PC-3 (cell line): ENCODE measurements around the gene CCNC. TPM values are rescaled to one million over a fixed set of nuclear protein-coding genes. Genes with fewer than 3 reads are reported as not detected.
A peak's percentile ranks its signal among the peaks of the same experiment; 100 is the strongest.

Source experiments
- ATAC-seq: fragments of 200-7000 bp; cut with Tn5 transposase; 2 replicates; pipeline ENCODE4 v1.9.1; 2020; ENCODE audit warnings: mild to moderate bottlenecking, moderate library complexity
- BruUV-seq: library from RNA; stranded (reverse); fragments of 400-500 nt; replicated peaks from 2 replicates; lab custom pipeline; 2021; lab: Mats Ljungman, UMichigan
- CTCF ChIA-PET: fragments of 300-600 bp; sonication (Branson Sonifier 250); formaldehyde crosslinking; loops from one replicate; lab custom pipeline; 2022; ENCODE audit warnings: antibody characterized with exemption; lab: Charles Lee
- POLR2A ChIA-PET: fragments of 300-600 bp; sonication (Branson Sonifier 250); formaldehyde crosslinking; loops from one replicate; lab custom pipeline; 2022; ENCODE audit warnings: antibody characterized with exemption; ENCODE audit not compliant: unreplicated experiment; lab: Charles Lee
- DNase-seq: peaks from one replicate; pipeline ENCODE4 v3.0.0-alpha.2; 2015
- H2AFZ ChIP-seq: fragments of 300-600 bp; sonication (generic); 2 replicates; pipeline ENCODE4 v1.6.0; 2016; ENCODE audit warnings: antibody characterized with exemption, low read length
- H3F3A ChIP-seq: fragments of 300-600 bp; sonication (generic); one replicate; pipeline ENCODE4 v1.6.0; 2017; ENCODE audit warnings: antibody characterized with exemption, low read length, control low read depth, mild to moderate bottlenecking; ENCODE audit not compliant: unreplicated experiment
- H3K27ac ChIP-seq: fragments of 300-600 bp; sonication (generic); 2 replicates; pipeline ENCODE4 v1.5.1; 2016; ENCODE audit warnings: mild to moderate bottlenecking, low read length
- H3K27me3 ChIP-seq: fragments of 300-600 bp; sonication (generic); 2 replicates; pipeline ENCODE4 v1.6.1; 2016; ENCODE audit warnings: low read length, mixed read lengths
- H3K36me3 ChIP-seq: fragments of 300-600 bp; sonication (generic); 2 replicates; pipeline ENCODE4 v1.6.1; 2016; ENCODE audit warnings: low read depth, mixed run types, low read length, mixed read lengths
- H3K4me1 ChIP-seq: fragments of 300-600 bp; sonication (generic); 2 replicates; pipeline ENCODE4 v1.5.1; 2016; ENCODE audit warnings: low read length; ENCODE audit not compliant: insufficient read depth
- H3K4me2 ChIP-seq: fragments of 300-600 bp; sonication (generic); 2 replicates; pipeline ENCODE4 v1.6.0; 2016; ENCODE audit warnings: low read length
- H3K4me3 ChIP-seq: fragments of 300-600 bp; sonication (generic); 2 replicates; pipeline ENCODE4 v1.5.1; 2016; ENCODE audit warnings: mild to moderate bottlenecking, low read length, mixed read lengths
- H3K79me2 ChIP-seq: fragments of 300-600 bp; sonication (generic); 2 replicates; pipeline ENCODE4 v1.6.1; 2017; ENCODE audit warnings: low read length, mixed read lengths
- H3K9ac ChIP-seq: fragments of 300-600 bp; sonication (generic); 2 replicates; pipeline ENCODE4 v1.6.0; 2016; ENCODE audit warnings: mild to moderate bottlenecking, low read length
- H3K9me2 ChIP-seq: fragments of 300-600 bp; sonication (generic); replicated peaks from 2 replicates; pipeline ENCODE4 v1.6.1; 2016; ENCODE audit warnings: mixed run types, low read length, mixed read lengths
- H3K9me3 ChIP-seq: fragments of 300-600 bp; sonication (generic); 2 replicates; pipeline ENCODE4 v1.6.1; 2016; ENCODE audit warnings: low read length, mixed read lengths
- H4K20me1 ChIP-seq: fragments of 300-600 bp; sonication (generic); 2 replicates; pipeline ENCODE4 v1.6.1; 2016; ENCODE audit warnings: low read length, mixed read lengths
- EZH2 ChIP-seq: fragments of 300-600 bp; sonication (generic); IDR thresholded peaks from one replicate; pipeline ENCODE4 v1.6.1; 2017; ENCODE audit warnings: antibody characterized with exemption, mild to moderate bottlenecking, low read length; ENCODE audit not compliant: unreplicated experiment
- EZH2phosphoT487 ChIP-seq: fragments of 300-600 bp; sonication (generic); IDR thresholded peaks from 2 replicates; pipeline ENCODE4 v1.6.1; 2018; ENCODE audit warnings: mild to moderate bottlenecking, antibody characterized with exemption, low read length, borderline replicate concordance
- intact Hi-C: fragments of 100-400 bp; cut with micrococcal nuclease; formaldehyde crosslinking; loops from 2 replicates; pipeline ENCODE4 v1.9.0; 2023
- total RNA-seq: library from RNA; depleted of rRNA; stranded (reverse); fragments of >200 nt; gene quantifications from 2 replicates; pipeline ENCODE4 v1.2.3, GENCODE V29; 2014
- TF ChIP-seq, protein P1 (sequence below): fragments of 300-600 bp; sonication (generic); conservative IDR thresholded peaks from 2 replicates; pipeline ENCODE4 v1.5.1; 2017; ENCODE audit warnings: antibody characterized with exemption, low read depth, mild to moderate bottlenecking, low read length

Gene CCNC
- total RNA-seq, 1 experiment from 2014 or later: 69.3 TPM

DNA sequence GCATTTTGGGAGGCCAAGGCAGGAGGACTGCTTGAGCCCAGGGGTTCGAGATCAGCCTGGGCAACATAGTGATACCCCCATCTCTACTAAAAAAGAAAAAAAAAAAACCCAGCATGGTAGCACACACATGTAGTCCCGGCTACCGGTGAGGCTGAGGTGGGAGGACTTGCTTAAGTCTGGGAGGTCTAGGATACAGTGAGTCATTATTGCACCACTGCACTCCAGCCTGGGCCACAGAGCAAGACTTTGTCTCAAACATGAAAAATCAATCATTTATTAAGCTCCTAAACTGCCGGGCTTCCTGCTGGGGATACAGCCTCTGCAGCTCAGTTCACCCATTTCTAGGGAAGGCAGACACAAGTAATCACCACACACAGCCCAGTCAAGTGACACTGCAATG lies 45.9 kb downstream of the CCNC start:
- ATAC-seq: no peak
- Histone ChIP-seq H3K4me1 (peaks cover 8% of the 10 kb centered on the region; the same call in 1 of the 2 replicates), H3K79me2 (peaks cover 11% of the 10 kb centered on the region), H3K36me3 (no peaks in the 10 kb centered on the region), H4K20me1 (no peaks in the 10 kb centered on the region), H3K27me3 (no peaks in the 10 kb centered on the region), H3K9me3 (no peaks in the 10 kb centered on the region), H3K4me3 (no peak overlapping the region), H3K9ac (no peak overlapping the region), H3K27ac (no peak overlapping the region), H3K9me2 (no peaks in the 10 kb centered on the region), H3F3A (no peaks in the 10 kb centered on the region), H2AFZ (no peak overlapping the region), H3K4me2 (peak overlapping the region; percentile 84; the same call in 1 of the 2 replicates)
- no peak for DNase-seq
- no TSS peak for BruUV-seq
- ChIA-PET CTCF (no interaction called here), POLR2A (no interaction called here)
- intact Hi-C loops: loop anchor here (5.0 kb wide), 2 partner anchors 45 to 95 kb away; partner anchors contain the start of genes CCNC and PNISR
- no peak for TF ChIP-seq EZH2phosphoT487
- TF ChIP-seq, protein P1, sequence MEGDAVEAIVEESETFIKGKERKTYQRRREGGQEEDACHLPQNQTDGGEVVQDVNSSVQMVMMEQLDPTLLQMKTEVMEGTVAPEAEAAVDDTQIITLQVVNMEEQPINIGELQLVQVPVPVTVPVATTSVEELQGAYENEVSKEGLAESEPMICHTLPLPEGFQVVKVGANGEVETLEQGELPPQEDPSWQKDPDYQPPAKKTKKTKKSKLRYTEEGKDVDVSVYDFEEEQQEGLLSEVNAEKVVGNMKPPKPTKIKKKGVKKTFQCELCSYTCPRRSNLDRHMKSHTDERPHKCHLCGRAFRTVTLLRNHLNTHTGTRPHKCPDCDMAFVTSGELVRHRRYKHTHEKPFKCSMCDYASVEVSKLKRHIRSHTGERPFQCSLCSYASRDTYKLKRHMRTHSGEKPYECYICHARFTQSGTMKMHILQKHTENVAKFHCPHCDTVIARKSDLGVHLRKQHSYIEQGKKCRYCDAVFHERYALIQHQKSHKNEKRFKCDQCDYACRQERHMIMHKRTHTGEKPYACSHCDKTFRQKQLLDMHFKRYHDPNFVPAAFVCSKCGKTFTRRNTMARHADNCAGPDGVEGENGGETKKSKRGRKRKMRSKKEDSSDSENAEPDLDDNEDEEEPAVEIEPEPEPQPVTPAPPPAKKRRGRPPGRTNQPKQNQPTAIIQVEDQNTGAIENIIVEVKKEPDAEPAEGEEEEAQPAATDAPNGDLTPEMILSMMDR: no peak
- TF ChIP-seq EZH2: no peak

DNA sequence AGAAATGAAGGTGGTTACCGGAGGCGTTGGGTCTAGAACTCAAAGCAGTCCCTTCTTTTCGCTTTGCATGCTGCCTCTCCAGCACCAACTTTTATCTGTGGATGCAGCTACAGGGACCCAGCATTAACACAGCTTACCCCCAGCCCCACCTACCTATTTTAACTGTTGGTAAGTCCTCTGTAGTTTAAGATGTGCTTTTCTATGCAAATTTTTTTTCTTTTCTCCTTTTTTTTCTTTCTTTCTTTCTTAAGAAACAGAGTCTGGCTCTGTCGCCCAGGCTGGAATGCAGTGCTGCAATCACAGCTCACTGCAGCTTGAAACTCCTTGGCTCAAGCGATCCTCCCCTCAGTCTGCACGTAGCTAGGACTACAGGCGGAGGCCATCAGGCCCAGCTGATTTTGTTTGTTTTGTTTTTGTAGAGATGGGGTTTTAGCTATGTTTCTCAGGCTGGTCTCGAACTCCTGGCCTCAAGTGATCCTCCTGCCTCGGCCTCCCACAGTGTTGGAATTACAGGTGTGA lies 46.8 kb downstream of the CCNC start:
- POLR2A ChIA-PET: interaction anchor here (0.7 kb wide), 1 partner anchor 396 kb away, joined by 6 read pairs; no protein-coding TSS in a partner anchor
- H3K9ac ChIP-seq: peak overlapping the region; percentile 80
- H3K4me1 ChIP-seq: peaks cover 8% of the 10 kb centered on the region; the same call in 1 of the 2 replicates
- H3F3A ChIP-seq: no peaks in the 10 kb centered on the region
- DNase-seq (no peak), ATAC-seq (peak; percentile 51)
- H3K4me3 ChIP-seq: peak overlapping the region; percentile 95
- H4K20me1 ChIP-seq: no peaks in the 10 kb centered on the region
- H3K36me3 ChIP-seq: no peaks in the 10 kb centered on the region
- peak overlapping the region; percentile 84 for H3K4me2 ChIP-seq
- BruUV-seq: no TSS peak
- CTCF ChIA-PET: interaction anchor here (0.6 kb wide), 1 partner anchor 46 kb away, joined by 6 read pairs; no protein-coding TSS in a partner anchor
- peaks cover 11% of the 10 kb centered on the region for H3K79me2 ChIP-seq
- H3K9me3 ChIP-seq: no peaks in the 10 kb centered on the region
- intact Hi-C loops: loop anchor here (5.0 kb wide), 2 partner anchors 46 to 94 kb away; partner anchors contain the start of genes CCNC and PNISR
- TF ChIP-seq EZH2: no peak
- TF ChIP-seq, protein P1: no peak
- no peak for TF ChIP-seq EZH2phosphoT487
- H2AFZ ChIP-seq: peak overlapping the region; percentile 96
- H3K9me2 ChIP-seq: no peaks in the 10 kb centered on the region
- 0 out of 2 replicates have a peak overlapping the region, but pooled peaks have one; percentile 12 for H3K27ac ChIP-seq
- H3K27me3 ChIP-seq: no peaks in the 10 kb centered on the region
